ENCODE data around the gene RCAN3.

Gene RCAN3

DNA sequence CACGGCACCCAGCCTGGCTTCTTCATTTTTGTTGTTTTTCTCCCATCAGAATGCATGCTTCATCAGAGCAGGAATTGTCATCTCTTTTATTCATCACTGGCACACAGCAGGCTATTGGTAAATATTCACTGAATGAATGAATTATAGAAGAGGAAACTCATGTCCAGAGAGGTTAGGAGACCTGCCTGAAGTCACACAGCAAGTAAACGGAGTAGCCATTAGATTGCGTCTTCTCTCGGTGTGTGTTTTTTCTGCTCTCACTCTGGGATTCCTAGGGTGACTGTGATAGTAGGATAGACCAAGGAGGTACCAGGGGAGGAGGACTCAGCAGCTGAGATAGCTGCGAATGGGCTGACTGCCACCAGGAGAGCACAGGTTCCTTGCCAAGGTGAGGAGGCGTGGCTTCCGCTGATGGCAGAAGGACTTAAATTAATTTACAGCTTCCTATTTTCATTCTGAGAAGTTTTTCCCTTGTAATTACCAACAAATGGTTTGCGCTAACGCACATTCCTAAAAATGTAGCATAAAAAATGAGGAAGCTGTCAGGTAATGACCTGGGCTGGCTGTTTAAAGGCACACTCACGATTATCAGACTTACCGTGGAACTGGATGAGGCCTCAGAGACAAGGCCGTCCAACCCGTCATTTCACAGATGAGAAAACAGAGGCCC, 48.8 kb downstream of the RCAN3 start:
- DNase-seq (ENCODE audit: low read depth): no peak

GRCh38 chr1:24551960-24552571, 49.4 kb downstream of the RCAN3 start:
- DNase-seq (ENCODE audit: low read depth): peak; percentile 60

GRCh38 chr1:24553931-24554330, 51.3 kb downstream of the RCAN3 start:
- no peak for DNase-seq (ENCODE audit: low read depth)

- DNase-seq (ENCODE audit: low read depth): no peak
Measured at GRCh38 chr1:24554714-24555113, 52.1 kb downstream of the RCAN3 start.

DNA sequence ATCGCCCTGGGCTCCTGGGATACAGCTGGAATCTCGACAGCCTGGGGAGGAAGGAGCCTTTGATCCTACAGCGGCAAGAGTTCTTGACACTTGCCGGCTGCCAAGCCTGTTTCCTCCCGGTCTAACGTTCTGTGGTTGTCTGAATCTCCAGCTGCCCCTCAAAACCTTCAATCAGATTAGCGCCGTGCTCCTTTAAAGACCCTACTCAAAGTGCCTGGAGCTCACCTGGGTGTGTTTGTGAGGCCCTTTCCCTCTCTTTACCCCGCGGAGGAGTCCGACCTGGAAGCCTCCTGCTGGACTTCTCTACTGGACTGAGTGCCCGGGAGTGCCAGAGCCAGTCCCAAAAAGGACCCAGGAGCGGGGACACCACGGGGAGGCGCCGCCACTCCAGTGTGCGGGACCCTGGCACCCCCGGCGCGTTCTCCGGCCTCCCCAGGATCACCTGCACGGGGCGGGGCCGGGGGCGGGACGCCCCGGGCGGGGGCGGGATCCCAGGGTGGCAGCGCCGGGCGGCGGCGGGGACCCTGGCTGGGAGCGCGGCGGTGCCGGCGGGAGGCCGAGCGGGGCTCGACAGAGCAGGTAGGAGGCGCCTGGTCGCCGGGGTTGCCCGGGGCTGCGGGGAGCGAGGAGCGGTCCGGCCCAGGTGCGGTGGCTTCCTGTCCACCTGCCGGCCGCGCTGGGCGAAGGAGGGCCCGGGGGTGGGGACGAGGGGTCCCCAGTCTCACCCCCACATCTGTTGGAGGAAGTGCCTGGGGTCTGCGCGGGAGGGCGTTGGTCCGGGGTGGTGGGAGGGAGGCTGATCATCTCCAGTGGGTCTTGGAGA, 53.2 kb downstream of the RCAN3 start, which contains the start of gene NCMAP:
NCMAP (plus strand) TSS at position 497 of the 823 bp plus-strand sequence. CDS start 39,344 bp downstream, outside the sequence.
- no peak for DNase-seq (ENCODE audit: low read depth)

GRCh38 chr1:24556414-24556795, 53.8 kb downstream of the RCAN3 start:
- no peak for DNase-seq (ENCODE audit: low read depth)

DNA sequence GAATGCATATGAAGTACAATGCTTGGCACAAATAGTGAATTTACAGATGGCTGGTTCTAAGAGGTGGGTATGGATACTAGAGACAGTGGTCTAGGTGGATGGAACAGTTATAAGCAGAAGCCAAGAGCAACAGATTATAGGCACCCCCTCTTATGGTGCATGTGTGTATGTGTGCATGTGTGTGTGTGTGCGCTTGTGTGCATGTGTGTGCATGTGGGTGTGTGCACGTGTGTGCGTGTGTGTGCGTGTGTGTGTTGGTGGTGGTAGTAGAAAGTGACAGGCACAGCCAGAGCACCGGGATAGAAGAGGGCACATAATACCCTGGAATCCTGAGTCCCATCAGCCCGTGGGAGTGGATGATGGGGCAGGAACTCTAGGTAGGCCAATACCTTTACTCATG, 54.6 kb downstream of the RCAN3 start:
- no peak for DNase-seq (ENCODE audit: low read depth)

DNA sequence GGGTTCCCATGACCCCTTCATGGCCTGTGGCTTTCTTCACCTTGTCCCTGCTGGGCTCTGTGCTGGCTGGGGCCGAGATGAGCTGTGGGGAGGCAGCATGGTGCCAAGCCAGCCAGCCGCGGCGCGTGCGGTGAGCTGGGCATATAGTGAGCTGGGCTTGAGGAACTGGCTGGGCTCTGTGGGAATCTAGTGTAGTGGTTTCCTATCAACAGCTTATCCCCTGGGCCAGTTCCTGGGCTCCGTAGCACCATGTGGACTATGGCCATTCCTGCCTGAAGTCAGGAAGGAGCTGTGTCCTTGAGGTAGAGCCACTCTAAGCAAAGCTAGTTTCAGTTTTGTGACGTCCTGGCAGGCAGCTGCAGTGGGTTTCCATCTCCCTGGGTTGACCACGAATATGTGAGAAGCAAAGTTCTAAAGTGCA, 55.1 kb downstream of the RCAN3 start:
- DNase-seq (ENCODE audit: low read depth): no peak

GRCh38 chr1:24558455-24558854, 55.8 kb downstream of the RCAN3 start:
- no peak for DNase-seq (ENCODE audit: low read depth)

GRCh38 chr1:24558902-24559791, 56.5 kb downstream of the RCAN3 start:
- peak; percentile 90 for DNase-seq (ENCODE audit: low read depth)

DNA sequence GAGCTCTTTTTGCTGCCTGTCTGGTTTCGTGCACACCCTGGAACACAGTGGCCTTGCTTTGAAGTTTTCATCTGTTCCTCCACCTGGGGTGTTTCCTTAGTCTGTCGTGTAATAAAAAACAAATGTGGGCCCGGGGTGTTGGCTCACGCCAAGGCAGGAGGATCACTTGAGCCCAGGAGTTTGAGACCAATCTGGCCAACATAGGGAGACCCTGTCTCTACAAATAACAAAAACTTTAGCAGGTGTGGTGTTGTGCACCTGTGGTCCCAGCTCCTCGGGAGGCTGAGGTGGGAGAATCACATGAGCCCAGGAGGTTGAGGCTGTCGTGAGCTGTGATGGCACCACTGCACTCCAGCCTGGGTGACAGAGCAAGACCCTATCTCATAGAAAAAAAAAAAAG, 57.7 kb downstream of the RCAN3 start:
- no peak for DNase-seq (ENCODE audit: low read depth)

GRCh38 chr1:24562625-24563024, 60.0 kb downstream of the RCAN3 start:
- DNase-seq (ENCODE audit: low read depth): no peak

DNA sequence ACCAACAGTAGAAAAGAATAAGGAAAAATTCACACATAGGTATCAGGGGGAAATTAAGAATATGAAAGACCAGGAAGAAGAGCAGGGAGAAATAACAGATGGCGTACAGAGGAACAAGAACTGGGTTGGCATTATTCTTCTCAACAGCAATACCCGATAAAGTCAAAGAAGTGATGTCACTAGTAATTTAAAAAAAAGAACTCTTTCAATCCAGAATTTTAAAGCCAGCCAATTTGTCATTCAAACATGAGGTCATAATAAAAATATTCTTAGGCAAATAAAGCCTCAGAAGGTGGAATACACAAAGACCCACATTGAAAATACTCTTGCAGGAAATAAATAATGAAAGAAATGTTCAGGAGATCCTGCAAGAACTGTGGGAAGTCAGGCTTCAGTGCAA, 62.1 kb downstream of the RCAN3 start:
- no peak for DNase-seq (ENCODE audit: low read depth)

DNA sequence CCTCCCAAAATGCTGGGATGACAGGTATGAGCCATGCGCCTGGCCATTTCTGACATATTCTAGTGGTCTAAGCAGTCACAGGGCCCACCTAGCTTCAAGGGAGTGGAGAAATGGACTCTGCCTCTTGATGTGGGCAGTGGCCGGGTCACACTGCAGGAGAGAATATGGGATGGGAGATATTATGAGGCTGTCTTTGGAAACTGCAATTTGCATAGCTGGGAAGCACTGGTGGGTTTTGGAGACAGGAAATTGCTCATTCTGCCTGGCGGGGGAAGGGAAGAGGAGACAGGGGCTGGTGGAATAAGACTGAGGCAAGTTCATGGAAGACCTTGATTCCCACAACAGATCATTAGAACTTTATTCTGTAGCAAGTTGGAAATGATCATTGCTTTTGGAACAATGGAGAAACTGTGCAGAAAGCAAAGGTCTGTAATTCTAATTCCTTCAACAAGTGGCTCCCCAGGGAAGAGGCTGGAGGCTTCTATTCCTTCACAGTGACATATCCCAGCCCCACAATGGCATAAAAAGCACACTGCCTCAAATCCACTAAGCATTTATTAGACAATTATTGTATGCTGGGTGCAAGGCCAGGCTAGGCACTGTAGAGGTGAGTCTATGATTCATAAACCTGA, 63.7 kb downstream of the RCAN3 start:
- peak; percentile 17 for DNase-seq (ENCODE audit: low read depth)

GRCh38 chr1:24567792-24568388, 65.3 kb downstream of the RCAN3 start:
- no peak for DNase-seq (ENCODE audit: low read depth)

- DNase-seq (ENCODE audit: low read depth): no peak
Measured at GRCh38 chr1:24568475-24568874, 65.8 kb downstream of the RCAN3 start.

DNA sequence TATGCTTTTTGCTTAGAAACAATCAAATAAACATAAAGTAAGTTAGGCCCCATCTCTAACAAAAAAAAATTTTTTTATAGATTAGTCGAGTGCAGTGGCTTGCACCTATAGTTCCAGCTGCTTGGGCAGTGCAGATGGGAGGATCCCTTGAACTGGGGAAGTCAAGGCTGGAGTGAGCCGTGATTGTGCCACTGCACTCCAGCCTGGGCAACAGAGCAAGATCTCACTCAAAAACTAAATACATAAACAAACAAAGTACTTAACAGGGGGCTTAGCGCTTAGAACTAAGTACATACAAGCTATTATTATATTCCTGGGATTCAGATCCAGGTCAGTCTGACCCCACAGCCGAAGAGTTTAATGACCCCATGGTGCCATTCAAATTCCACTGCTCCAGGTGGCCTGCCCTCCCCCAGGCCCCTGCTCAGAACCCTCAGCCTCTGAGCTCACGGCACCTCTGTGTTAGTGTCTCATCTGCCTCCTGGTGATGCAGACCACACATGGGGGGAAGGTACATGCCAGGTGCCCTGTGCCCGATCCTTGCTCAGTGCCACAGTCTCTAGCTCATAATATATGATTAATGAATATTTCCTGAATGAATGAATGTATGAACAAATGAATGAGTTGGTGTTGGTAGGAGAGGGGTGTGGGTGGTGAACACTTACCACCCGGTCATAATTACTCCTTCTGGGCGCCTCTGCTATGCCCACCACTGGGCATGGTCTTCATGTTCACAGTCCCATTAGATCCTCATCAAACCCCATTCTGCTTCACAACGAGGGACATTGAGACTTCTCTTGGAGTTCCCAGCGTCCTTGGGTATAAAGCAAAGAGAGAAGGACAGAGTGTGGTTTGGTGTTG, 67.9 kb downstream of the RCAN3 start:
- DNase-seq (ENCODE audit: low read depth): no peak

DNA sequence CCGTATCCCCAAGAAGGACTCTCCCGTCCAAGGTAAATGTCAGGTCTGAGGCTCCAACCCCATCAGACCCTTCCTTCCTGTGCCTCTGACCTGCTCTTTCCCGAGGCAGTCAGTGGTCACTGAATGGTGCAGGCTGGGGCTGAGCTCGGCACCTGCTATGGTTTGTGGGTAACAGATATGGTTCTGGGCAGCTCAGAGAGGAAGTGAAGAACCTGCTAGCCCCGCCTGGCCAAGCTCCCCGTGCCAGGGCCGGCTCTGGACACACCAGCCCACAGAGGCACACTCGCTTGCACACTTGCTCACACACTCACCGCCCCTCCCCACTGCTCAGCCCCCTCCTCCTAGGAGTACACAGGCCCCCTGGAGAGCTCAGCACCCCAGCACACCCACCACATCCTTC, 69.7 kb downstream of the RCAN3 start:
- DNase-seq (ENCODE audit: low read depth): no peak

GRCh38 chr1:24575905-24576587, 73.4 kb downstream of the RCAN3 start:
- no peak for DNase-seq (ENCODE audit: low read depth)

- DNase-seq (ENCODE audit: low read depth): no peak
Measured at GRCh38 chr1:24578846-24579245, 76.2 kb downstream of the RCAN3 start.
